Measurements from ENCODE around the gene TRH.
A peak's percentile ranks its signal among the peaks of the same experiment; 100 is the strongest.

TRH gene

GRCh38 chr3:129975705-129976048, 1.2 kb downstream of the TRH start:
- H3K4ac ChIP-seq (ENCODE audit: low read depth, low read length), result no peak overlapping the region
- H3K23ac ChIP-seq (ENCODE audit: low read length), result no peak overlapping the region
- H3K9me3 ChIP-seq (ENCODE audit: insufficient read depth, low read depth, low read length), result peaks cover 9% of the 10 kb centered on the region
- H4K12ac ChIP-seq (ENCODE audit: low read depth, low read length), result no peak overlapping the region
- no peak overlapping the region for H4K91ac ChIP-seq (ENCODE audit: low read depth, low read length)
- no peak overlapping the region for H3K14ac ChIP-seq (ENCODE audit: low read length)
- H3K9ac ChIP-seq (ENCODE audit: low read length), result no peak overlapping the region
- peaks cover 57% of the 10 kb centered on the region for H3K27me3 ChIP-seq (ENCODE audit: insufficient read depth, low read length)
- WGBS (ENCODE audit: extremely low coverage, insufficient coverage, insufficient read length), result no CpG with 5 or more reads among the region's 27 CpGs
- no peak overlapping the region for H3K18ac ChIP-seq (ENCODE audit: low read length)
- no peak overlapping the region for H2AFZ ChIP-seq (ENCODE audit: insufficient read depth, low read length, poor library complexity)
- H3K27ac ChIP-seq (ENCODE audit: low read depth, low read length), result no peak overlapping the region
- no peak overlapping the region for H3K4me3 ChIP-seq (ENCODE audit: low read depth, low read length)
- H2BK12ac ChIP-seq (ENCODE audit: low read length), result no peak overlapping the region
- no peaks in the 10 kb centered on the region for H3K79me1 ChIP-seq (ENCODE audit: low read length)
- no peak overlapping the region for H2BK120ac ChIP-seq (ENCODE audit: insufficient read depth, low read length, poor library complexity)
- H2BK5ac ChIP-seq (ENCODE audit: low read depth, low read length, poor library complexity), result no peak overlapping the region
- no peaks in the 10 kb centered on the region for H3K36me3 ChIP-seq (ENCODE audit: control insufficient read depth in 1 of 2, insufficient read depth in 2 of 2, low read length in 2 of 2)
- H3K4me2 ChIP-seq (ENCODE audit: low read length), result peak overlapping the region; percentile 16
- no peaks in the 10 kb centered on the region for H3K79me2 ChIP-seq (ENCODE audit: control insufficient read depth, insufficient read depth, low read length, poor library complexity)
- no peak overlapping the region for H4K8ac ChIP-seq (ENCODE audit: low read depth, low read length)
- no peak overlapping the region for H2AK5ac ChIP-seq (ENCODE audit: low read length)
- peaks cover 4 to 5% of the 10 kb centered on the region in 2 experiments for H3K4me1 ChIP-seq (ENCODE audit: control insufficient read depth in 1 of 2, insufficient read depth in 2 of 2, low read length in 2 of 2)
- no peak for DNase-seq

GRCh38 chr3:129976286-129976685, 1.8 kb downstream of the TRH start:
- Histone ChIP-seq H2BK120ac (ENCODE audit: insufficient read depth, low read length, poor library complexity) (no peak overlapping the region), H4K8ac (ENCODE audit: low read depth, low read length) (no peak overlapping the region), H3K27me3 (ENCODE audit: insufficient read depth, low read length) (peaks cover 55% of the 10 kb centered on the region), H2BK12ac (ENCODE audit: low read length) (no peak overlapping the region), H3K4me2 (ENCODE audit: low read length) (no peak overlapping the region), H3K36me3 (ENCODE audit: control insufficient read depth in 1 of 2, insufficient read depth in 2 of 2, low read length in 2 of 2) (no peaks in the 10 kb centered on the region), H3K23ac (ENCODE audit: low read length) (no peak overlapping the region), H2AFZ (ENCODE audit: insufficient read depth, low read length, poor library complexity) (no peak overlapping the region), H4K91ac (ENCODE audit: low read depth, low read length) (no peak overlapping the region), H3K14ac (ENCODE audit: low read length) (no peak overlapping the region), H3K4me1 (ENCODE audit: control insufficient read depth in 1 of 2, insufficient read depth in 2 of 2, low read length in 2 of 2) (peaks cover 4 to 5% of the 10 kb centered on the region in 2 experiments), H3K9me3 (ENCODE audit: insufficient read depth, low read depth, low read length) (peaks cover 9% of the 10 kb centered on the region), H3K9ac (ENCODE audit: low read length) (no peak overlapping the region), H4K12ac (ENCODE audit: low read depth, low read length) (no peak overlapping the region), H3K27ac (ENCODE audit: low read depth, low read length) (no peak overlapping the region), H3K18ac (ENCODE audit: low read length) (no peak overlapping the region), H3K4ac (ENCODE audit: low read depth, low read length) (no peak overlapping the region), H3K79me2 (ENCODE audit: control insufficient read depth, insufficient read depth, low read length, poor library complexity) (no peaks in the 10 kb centered on the region), H2AK5ac (ENCODE audit: low read length) (no peak overlapping the region), H2BK5ac (ENCODE audit: low read depth, low read length, poor library complexity) (no peak overlapping the region), H3K79me1 (ENCODE audit: low read length) (no peaks in the 10 kb centered on the region), H3K4me3 (ENCODE audit: low read depth, low read length) (no peak overlapping the region)
- no peak for DNase-seq
- no CpG with 5 or more reads among the region's 4 CpGs for WGBS (ENCODE audit: extremely low coverage, insufficient coverage, insufficient read length)

- DNase-seq, result no peak
- Histone ChIP-seq H2BK120ac (ENCODE audit: insufficient read depth, low read length, poor library complexity) (no peak overlapping the region), H3K4me2 (ENCODE audit: low read length) (no peak overlapping the region), H3K79me1 (ENCODE audit: low read length) (no peaks in the 10 kb centered on the region), H4K91ac (ENCODE audit: low read depth, low read length) (no peak overlapping the region), H2AFZ (ENCODE audit: insufficient read depth, low read length, poor library complexity) (no peak overlapping the region), H3K14ac (ENCODE audit: low read length) (no peak overlapping the region), H3K18ac (ENCODE audit: low read length) (no peak overlapping the region), H3K9ac (ENCODE audit: low read length) (no peak overlapping the region), H2BK12ac (ENCODE audit: low read length) (no peak overlapping the region), H3K23ac (ENCODE audit: low read length) (no peak overlapping the region), H2AK5ac (ENCODE audit: low read length) (no peak overlapping the region), H3K4me3 (ENCODE audit: low read depth, low read length) (no peak overlapping the region), H4K12ac (ENCODE audit: low read depth, low read length) (no peak overlapping the region), H3K79me2 (ENCODE audit: control insufficient read depth, insufficient read depth, low read length, poor library complexity) (no peaks in the 10 kb centered on the region), H3K4me1 (ENCODE audit: control insufficient read depth in 1 of 2, insufficient read depth in 2 of 2, low read length in 2 of 2) (peaks cover 4 to 5% of the 10 kb centered on the region in 2 experiments), H4K8ac (ENCODE audit: low read depth, low read length) (no peak overlapping the region), H3K4ac (ENCODE audit: low read depth, low read length) (no peak overlapping the region), H3K27ac (ENCODE audit: low read depth, low read length) (no peak overlapping the region), H3K9me3 (ENCODE audit: insufficient read depth, low read depth, low read length) (peaks cover 9% of the 10 kb centered on the region), H3K36me3 (ENCODE audit: control insufficient read depth in 1 of 2, insufficient read depth in 2 of 2, low read length in 2 of 2) (no peaks in the 10 kb centered on the region), H2BK5ac (ENCODE audit: low read depth, low read length, poor library complexity) (no peak overlapping the region), H3K27me3 (ENCODE audit: insufficient read depth, low read length) (peaks cover 45% of the 10 kb centered on the region)
- no CpG with 5 or more reads among the region's 2 CpGs for WGBS (ENCODE audit: extremely low coverage, insufficient coverage, insufficient read length)
Observed at GRCh38 chr3:129978123-129978522, 3.6 kb downstream of the TRH start.

GRCh38 chr3:129979905-129980304, 5.4 kb downstream of the TRH start:
- Histone ChIP-seq H4K91ac (ENCODE audit: low read depth, low read length) (no peak overlapping the region), H2BK120ac (ENCODE audit: insufficient read depth, low read length, poor library complexity) (no peak overlapping the region), H2BK12ac (ENCODE audit: low read length) (no peak overlapping the region), H2AK5ac (ENCODE audit: low read length) (no peak overlapping the region), H4K8ac (ENCODE audit: low read depth, low read length) (no peak overlapping the region), H3K79me1 (ENCODE audit: low read length) (no peaks in the 10 kb centered on the region), H3K23ac (ENCODE audit: low read length) (no peak overlapping the region), H3K27ac (ENCODE audit: low read depth, low read length) (no peak overlapping the region), H3K14ac (ENCODE audit: low read length) (no peak overlapping the region), H3K9ac (ENCODE audit: low read length) (no peak overlapping the region), H2BK5ac (ENCODE audit: low read depth, low read length, poor library complexity) (no peak overlapping the region), H3K4me3 (ENCODE audit: low read depth, low read length) (no peak overlapping the region), H3K27me3 (ENCODE audit: insufficient read depth, low read length) (peaks cover 27% of the 10 kb centered on the region), H3K36me3 (ENCODE audit: control insufficient read depth in 1 of 2, insufficient read depth in 2 of 2, low read length in 2 of 2) (no peaks in the 10 kb centered on the region), H3K4me2 (ENCODE audit: low read length) (no peak overlapping the region), H2AFZ (ENCODE audit: insufficient read depth, low read length, poor library complexity) (no peak overlapping the region), H3K4ac (ENCODE audit: low read depth, low read length) (no peak overlapping the region), H3K79me2 (ENCODE audit: control insufficient read depth, insufficient read depth, low read length, poor library complexity) (no peaks in the 10 kb centered on the region), H4K12ac (ENCODE audit: low read depth, low read length) (no peak overlapping the region), H3K18ac (ENCODE audit: low read length) (no peak overlapping the region), H3K9me3 (ENCODE audit: insufficient read depth, low read depth, low read length) (peaks cover 2% of the 10 kb centered on the region), H3K4me1 (ENCODE audit: control insufficient read depth in 1 of 2, insufficient read depth in 2 of 2, low read length in 2 of 2) (no peaks in the 10 kb centered on the region)
- no peak for DNase-seq
- no CpG with 5 or more reads among the region's 5 CpGs for WGBS (ENCODE audit: extremely low coverage, insufficient coverage, insufficient read length)

All from trophoblast cell (in vitro differentiated cells and primary cell).